GM18520 (cell line): ENCODE data around the gene GTF2F1.
"Not testable (repeated sequence)": the region's sequence is repeated elsewhere in the genome, so short reads cannot be mapped to it uniquely, and the experiment has no call there.

Experiments
- ATAC-seq: cut with Tn5 transposase; IDR thresholded peaks from one replicate; pipeline ENCODE4 v1.9.1; 2021; ENCODE audit not compliant: unreplicated experiment

Gene GTF2F1

DNA sequence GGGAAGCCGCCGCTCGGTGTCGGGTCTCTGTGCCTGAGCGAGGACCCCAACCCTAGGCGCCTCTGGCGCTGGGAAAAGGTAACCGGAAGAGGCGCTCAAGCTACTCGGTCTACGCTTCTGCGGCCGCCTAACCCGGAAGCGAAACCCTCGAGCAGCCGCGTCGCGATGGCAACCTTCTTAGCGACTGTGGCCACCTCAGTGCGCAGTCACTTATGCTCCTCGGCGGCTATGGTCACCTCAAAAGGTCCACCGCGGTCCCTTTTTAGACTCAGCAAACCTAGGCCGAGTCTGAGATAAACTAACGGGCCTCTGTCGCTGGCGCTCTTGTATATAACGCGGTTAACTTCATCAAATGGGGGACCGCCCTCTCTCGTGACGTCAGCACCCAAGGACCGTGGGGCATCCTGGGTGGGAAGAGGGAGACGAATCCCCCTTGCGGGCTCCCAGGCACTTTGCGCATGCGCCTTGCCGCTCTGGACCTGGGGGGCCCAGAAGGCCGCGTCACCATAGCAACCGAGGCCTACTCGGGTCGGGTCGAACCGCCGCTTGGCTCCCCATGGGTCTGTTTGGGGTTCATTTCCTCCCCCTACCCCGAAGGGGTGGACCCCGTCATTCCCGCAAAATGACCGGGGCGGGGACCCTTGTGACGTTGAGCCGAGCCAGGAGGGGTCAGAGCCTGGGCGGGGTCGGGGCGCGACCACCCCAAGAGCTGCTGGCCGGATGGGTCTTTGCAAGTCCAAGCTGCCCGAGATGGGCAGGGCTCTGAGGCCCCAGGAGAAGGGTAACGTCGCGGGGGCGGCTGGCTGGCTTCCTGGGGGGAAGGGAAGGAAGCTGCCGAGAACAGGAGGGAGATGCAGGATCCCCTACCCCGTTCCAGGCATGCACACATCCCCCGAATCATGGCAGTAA is at the start of gene GTF2F1:
Gene GTF2F1, minus strand, starts transcription at position 91 of the 909 bp plus-strand sequence. CDS start 169 bp downstream, outside the sequence.
- peak; percentile 63 for ATAC-seq

GRCh38 chr19:6442087-6442688 is 49.2 kb upstream of the GTF2F1 start:
- no peak for ATAC-seq

DNA sequence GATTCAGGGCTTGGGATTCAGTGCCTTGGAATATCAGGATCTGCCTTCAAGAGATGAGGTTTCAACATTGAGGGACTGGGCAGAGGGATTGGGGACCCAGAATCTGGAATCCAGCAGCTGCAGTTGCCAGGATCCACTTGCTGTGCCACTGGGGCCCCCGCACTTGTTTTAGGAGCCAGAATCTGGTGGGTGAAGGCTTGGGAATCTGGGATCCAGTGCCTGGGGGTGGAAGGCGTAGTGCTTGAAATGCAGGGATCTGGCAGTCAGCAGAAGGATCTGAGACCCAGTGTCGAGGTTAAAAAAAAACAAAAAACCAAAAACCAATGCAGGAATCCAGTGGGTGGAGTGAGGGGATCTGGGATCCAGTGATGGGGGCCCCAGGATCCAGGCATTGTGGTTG is 47.9 kb upstream of the GTF2F1 start:
- ATAC-seq, result no peak

DNA sequence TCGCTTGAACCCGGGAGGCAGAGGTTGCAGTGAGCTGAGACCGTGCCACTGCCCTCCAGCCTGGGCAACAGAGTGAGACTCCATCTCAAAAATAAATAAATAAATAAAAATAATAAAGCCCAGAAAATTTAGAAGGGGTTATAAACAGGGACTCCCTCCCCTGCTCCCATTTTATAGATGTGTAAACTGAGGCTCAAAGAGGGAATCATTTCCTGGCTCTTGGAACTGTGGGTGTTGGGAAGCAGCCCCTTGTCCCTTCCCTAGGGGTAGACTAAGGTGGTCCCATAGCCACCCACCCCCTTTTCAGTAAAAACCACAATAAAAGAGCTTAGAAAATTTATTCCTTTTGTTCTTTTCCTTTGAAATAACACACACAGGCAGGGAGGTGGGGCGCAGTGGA is 46.8 kb upstream of the GTF2F1 start:
- no peak for ATAC-seq

DNA sequence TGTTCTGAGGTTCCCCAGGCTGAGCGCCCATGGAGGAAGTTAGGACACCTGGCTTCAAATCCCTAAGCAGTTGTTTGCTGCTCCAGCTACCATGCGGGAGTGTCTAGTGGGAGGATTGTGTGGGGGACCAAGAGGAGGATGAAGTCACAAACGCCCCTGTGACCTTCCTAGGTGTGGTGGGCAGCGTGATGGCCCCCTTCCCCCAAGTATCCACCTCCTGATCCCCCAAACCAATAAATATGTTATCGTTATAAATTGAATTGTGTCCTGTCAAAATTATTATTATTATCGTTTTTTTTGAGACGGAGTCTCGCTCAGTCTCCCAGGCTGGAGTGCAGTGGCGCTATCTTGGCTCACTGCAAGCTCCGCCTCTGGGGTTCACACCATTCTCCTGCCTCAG is 40.7 kb upstream of the GTF2F1 start, which contains the start of gene SLC25A41:
Gene SLC25A41, minus strand, starts transcription at position 101 of the 400 bp plus-strand sequence. Its CDS starts 70 bp downstream, at position 31.
- ATAC-seq, result no peak

- ATAC-seq, result no peak
Observed at GRCh38 chr19:6433165-6433564, 40.2 kb upstream of the GTF2F1 start.

DNA sequence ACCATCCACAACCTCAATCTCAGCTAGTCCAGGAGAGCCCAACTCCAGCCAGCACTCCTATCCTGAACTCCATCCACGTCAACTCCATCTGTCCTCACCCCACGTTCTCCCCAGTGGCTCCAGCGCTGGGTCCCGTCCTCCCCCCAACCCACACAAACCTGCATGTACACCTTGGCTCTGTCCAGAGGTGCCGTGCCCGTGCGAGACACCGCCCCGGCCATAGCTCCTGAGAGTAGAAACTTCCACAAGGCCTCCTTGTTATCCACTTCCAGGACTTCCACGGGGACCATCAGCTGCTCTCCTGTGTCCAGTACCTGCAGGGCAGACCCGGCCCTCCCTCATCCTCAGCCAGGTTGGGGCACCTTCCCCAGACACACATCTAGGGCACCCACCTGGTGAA is 38.9 kb upstream of the GTF2F1 start:
- no peak for ATAC-seq

DNA sequence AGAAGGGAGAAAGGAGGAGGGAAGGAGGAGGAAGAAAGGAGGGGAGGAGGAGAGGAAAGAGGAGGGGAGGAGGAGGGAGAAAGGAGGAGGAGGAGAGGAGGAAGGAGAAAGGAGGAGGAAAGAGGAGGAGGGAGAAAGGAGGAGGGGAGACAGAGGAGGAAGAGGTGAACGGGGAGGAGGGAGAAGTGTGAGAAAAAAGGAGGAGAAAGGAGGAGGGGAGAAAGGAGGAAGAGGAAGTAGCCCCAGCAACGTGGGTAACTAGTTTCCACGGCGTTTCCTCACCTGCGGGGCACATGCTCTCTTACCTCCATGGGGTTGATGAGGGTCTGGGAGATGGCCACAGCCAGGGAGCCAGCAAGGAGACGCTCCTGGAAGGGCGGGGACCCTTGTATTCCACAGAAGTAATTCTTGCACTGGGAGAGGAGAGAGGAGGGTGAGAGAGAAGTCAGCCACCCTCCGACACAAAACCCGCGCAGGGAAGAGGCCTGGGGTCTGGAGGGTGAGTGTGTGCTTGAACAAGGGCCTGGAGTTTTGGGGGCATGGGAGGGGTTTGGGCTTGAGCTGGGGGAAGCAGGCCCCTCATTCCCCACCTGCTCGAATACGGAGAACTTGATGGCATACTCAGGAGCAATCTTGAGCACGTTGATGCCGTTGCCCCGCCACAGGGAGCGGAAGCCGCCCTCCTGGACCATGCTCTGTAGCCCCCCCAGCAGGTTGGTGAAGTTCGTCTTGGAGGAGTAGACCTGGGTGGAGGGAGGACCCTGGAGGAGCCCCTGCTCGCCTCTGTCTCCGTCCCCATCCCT is 36.7 kb upstream of the GTF2F1 start:
- no peak for ATAC-seq

- not testable (repeated sequence) for ATAC-seq
Observed at GRCh38 chr19:6428692-6429418, 35.9 kb upstream of the GTF2F1 start.

DNA sequence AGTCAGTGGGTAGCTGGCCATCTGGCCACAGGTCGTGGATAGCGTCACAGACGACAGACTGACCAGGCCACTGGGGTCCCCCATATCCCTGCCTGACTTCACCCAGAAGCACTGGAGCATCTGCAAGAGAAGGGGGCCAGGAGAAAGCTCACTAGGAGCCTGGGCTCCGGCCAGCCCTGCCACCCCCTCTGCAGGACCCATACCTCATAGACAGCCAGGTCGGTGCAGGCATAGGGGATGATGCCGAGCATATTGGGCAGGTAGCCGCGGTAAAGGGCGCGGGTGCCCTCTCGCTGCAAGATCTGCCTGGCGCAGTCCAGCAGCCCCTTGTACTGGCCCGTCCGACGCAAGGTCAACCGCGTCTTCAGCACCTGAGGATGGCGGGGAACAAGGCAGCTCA is 34.2 kb upstream of the GTF2F1 start:
- ATAC-seq, result no peak

GRCh38 chr19:6425732-6426620 is 33.0 kb upstream of the GTF2F1 start:
- ATAC-seq, result no peak

DNA sequence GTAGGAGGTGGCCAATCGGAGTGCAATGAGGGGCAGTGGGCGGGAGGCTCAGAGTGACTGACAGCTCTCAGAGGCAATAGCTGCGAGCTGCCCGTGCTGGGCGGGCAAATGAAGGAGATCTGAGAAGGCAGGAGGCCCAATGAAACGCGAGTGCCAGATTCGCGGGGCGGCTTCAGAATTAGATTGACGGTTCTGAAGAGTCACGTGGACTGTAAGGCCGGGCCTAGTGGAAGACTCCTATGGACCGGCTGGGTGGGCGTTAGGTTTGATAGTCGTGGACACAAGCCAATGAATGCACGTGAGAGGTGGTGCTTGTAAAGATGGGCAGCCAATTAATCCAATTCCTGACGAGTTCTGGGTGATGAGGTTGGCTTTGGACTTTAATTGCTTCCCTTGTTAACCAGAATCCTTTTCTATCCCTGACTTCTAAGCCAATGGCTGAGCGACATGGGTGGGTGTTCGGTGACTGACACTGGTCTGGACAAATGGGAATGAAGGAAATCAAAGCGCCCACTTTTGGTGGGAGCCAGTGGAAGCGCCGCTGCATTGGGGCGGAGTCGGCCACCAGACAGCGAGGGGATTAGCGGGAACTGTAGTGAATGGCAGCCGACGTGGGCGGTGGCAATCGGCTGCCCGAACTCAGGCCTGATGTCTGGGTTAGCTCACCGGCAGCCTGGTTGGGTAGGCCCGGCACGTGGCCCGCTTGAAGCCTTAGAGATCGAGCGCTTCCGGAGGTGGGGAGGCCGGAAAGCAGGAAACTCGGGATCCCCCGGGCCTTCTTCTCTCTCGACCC is 32.2 kb upstream of the GTF2F1 start:
- peak; percentile 88 for ATAC-seq

DNA sequence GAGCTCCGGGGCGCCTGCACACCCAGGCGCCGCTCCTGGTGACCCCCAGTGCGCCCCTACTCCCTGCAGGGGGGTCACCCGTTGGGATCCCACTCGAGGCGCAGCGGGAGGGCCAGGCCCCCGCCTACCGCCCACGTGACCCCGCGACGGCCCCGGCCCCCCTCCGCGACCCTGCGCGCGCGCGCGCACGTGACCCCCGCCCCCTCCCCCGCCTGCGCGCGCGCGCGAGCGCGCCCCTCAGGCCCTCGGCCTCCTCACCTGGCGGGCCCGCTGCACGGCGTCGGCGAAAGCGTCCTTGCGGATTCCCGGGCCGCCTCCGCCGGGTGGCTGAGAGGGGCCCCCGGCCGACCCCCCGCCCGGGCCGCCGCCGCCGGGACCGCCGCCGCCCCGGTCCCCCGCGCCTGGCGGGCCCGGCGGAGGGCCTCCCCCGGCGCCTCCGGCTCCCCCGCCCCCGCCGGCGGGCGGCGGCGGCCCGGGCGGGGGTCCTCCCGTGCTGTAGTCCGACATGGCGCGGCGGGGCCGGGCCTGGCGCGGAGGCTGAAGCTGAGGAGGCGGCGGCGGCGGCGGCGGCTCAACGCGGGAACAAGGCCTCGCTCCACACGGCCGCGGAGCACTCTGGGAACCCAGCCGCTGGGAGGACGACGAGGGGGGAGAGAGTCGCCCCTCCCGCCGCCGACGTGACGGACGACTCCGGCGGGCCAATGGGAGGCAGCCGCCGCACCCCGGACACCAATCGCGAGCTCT is 31.4 kb upstream of the GTF2F1 start, which contains the start of gene KHSRP:
Gene KHSRP, minus strand, starts transcription at position 617 of the 744 bp plus-strand sequence. Its CDS starts 110 bp downstream, at position 507.
- no peak for ATAC-seq

GRCh38 chr19:6423499-6424194 is 30.7 kb upstream of the GTF2F1 start:
- ATAC-seq, result no peak

GRCh38 chr19:6421075-6422014 is 28.4 kb upstream of the GTF2F1 start:
- ATAC-seq, result no peak

DNA sequence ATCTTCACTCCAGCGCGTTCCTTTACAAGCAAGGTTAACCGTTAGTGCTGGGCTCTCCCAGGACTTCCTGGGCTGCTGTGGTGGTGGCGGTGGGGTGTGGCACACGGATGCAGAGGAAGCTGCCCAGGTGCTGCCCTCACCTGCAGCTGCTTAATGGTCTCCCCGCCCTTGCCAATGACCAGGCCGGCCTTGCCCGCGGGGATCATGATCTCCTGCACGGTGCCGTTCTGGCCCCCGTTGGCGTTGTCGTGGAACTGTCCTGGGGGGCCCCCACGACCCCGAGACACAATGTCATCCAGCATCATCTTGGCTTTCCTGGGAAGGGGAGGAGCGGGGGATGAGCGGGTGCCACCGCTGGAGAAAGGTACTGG is 25.6 kb upstream of the GTF2F1 start:
- no peak for ATAC-seq
